Body of pancreas (tissue), 4 donors: ENCODE results near the gene JSRP1.

Source experiments
- CTCF ChIP-seq, 7 experiments: fragments of 450-650 bp in 4 of 7; fragments of 200-600 bp in 3 of 7; sonication (generic) in 3 of 7; IDR thresholded peaks; one replicate each; pipeline ENCODE4 v1.5.1; 2016 to 2019; ENCODE audit warnings: antibody characterized with exemption in 7 of 7
- POLR2A ChIP-seq, 3 donors: fragments of 450-650 bp; IDR thresholded peaks; one replicate each; pipeline ENCODE4 v1.6.1; 2016; ENCODE audit warnings: antibody characterized with exemption in 3 of 3, mild to moderate bottlenecking in 2 of 3

- TF ChIP-seq CTCF (IDR thresholded peaks at IDR 0.05) (no peak), POLR2A (IDR thresholded peaks at IDR 0.05) (no peak)
Measured at GRCh38 chr19:2221250-2221831, 34.9 kb downstream of the JSRP1 start.
